H1 (cell line): Measurements from ENCODE around the gene SIRT6. TPM values are rescaled to one million over a fixed set of nuclear protein-coding genes. Genes with fewer than 3 reads are reported as not detected.
A peak's percentile ranks its signal among the peaks of the same experiment; 100 is the strongest.

Experiments used
- CTCF ChIA-PET: fragments of 300-600 bp; sonication (Branson Sonifier 250); formaldehyde crosslinking; loops from one replicate; lab custom pipeline; 2021; ENCODE audit not compliant: partially characterized antibody; lab: Charles Lee
- POLR2A ChIA-PET: fragments of 300-600 bp; sonication (Branson Sonifier 250); formaldehyde crosslinking; loops from one replicate; lab custom pipeline; 2021; ENCODE audit warnings: inconsistent platforms; ENCODE audit not compliant: partially characterized antibody; lab: Charles Lee
- DNase-seq, 2 experiments: peaks; one replicate each; pipeline versions ENCODE4 v3.0.0 to v3.0.0-alpha.2; 2010 to 2022; ENCODE audit warnings: low spot score in 2 of 2, low read depth in 1 of 2, mixed read lengths in 1 of 2
- FAIRE-seq: peaks from 2 replicates; lab custom pipeline; 2011; peaks lifted over from hg19 to GRCh38; lab: Jason Lieb, UNC
- H2AFZ ChIP-seq: 2 replicates; pipeline ENCODE4 v1.8.1; 2012; ENCODE audit warnings: low read length, inconsistent platforms
- H2AK5ac ChIP-seq: 2 replicates; pipeline ENCODE4 v1.6.1; 2013; ENCODE audit warnings: low read depth, low read length
- H2BK120ac ChIP-seq: replicated peaks from 2 replicates; pipeline ENCODE3; 2013; ENCODE audit warnings: low read depth, low read length, inconsistent platforms
- H2BK12ac ChIP-seq: 2 replicates; pipeline ENCODE4 v1.6.1; 2013; ENCODE audit warnings: low read depth, low read length
- H2BK15ac ChIP-seq: 2 replicates; pipeline ENCODE4 v1.6.1; 2013; ENCODE audit warnings: low read length
- H2BK20ac ChIP-seq: 2 replicates; pipeline ENCODE4 v1.6.1; 2013; ENCODE audit warnings: low read length
- H2BK5ac ChIP-seq: 2 replicates; pipeline ENCODE4 v1.6.1; 2013; ENCODE audit warnings: low read depth, low read length
- H3K14ac ChIP-seq: 2 replicates; pipeline ENCODE4 v1.6.1; 2013; ENCODE audit warnings: inconsistent platforms; ENCODE audit not compliant: insufficient read length
- H3K18ac ChIP-seq: 2 replicates; pipeline ENCODE4 v1.6.1; 2013; ENCODE audit warnings: low read length; ENCODE audit errors: extremely low read depth
- H3K23ac ChIP-seq: 2 replicates; pipeline ENCODE4 v1.6.1; 2013; ENCODE audit warnings: inconsistent platforms; ENCODE audit not compliant: insufficient read length
- H3K23me2 ChIP-seq: 2 replicates; pipeline ENCODE4 v1.6.1; 2013; ENCODE audit warnings: low read depth, low read length
- H3K27ac ChIP-seq: 2 replicates; pipeline ENCODE4 v1.6.1; 2011; ENCODE audit warnings: low read depth, low read length, inconsistent platforms
- H3K27me3 ChIP-seq, 4 experiments: replicated peaks in 1 of 4; 1 replicate in 1 of 4; 2 replicates in 3 of 4; pipeline versions ENCODE4 v1.6.1 to v1.8.1; 2011 to 2013; ENCODE audit warnings: low read length in 3 of 4, mild to moderate bottlenecking in 3 of 4, inconsistent platforms in 2 of 4, mixed read lengths in 2 of 4, moderate library complexity in 1 of 4; ENCODE audit not compliant: control insufficient read depth in 3 of 4, insufficient read depth in 3 of 4; ENCODE audit errors: extremely low read depth in 1 of 4
- H3K36me3 ChIP-seq, 4 experiments: 2 replicates each; pipeline versions ENCODE4 v1.6.1 to v1.8.1; 2011 to 2013; ENCODE audit warnings: mild to moderate bottlenecking in 4 of 4, low read length in 3 of 4, moderate library complexity in 2 of 4, control low read depth in 1 of 4, inconsistent platforms in 1 of 4; ENCODE audit not compliant: insufficient read depth in 4 of 4, control insufficient read depth in 2 of 4
- H3K4ac ChIP-seq: replicated peaks from 2 replicates; pipeline ENCODE3; 2013; ENCODE audit warnings: low read length, low read depth, mixed read lengths, inconsistent platforms; ENCODE audit not compliant: insufficient read length
- H3K4me1 ChIP-seq, 4 experiments: replicated peaks in 1 of 4; 1 replicate in 1 of 4; 2 replicates in 3 of 4; pipeline versions ENCODE4 v1.6.1 to v1.8.1; 2011 to 2013; ENCODE audit warnings: low read length in 3 of 4, inconsistent platforms in 2 of 4, mixed read lengths in 1 of 4; ENCODE audit not compliant: insufficient read depth in 4 of 4, control insufficient read depth in 3 of 4
- H3K4me2 ChIP-seq, 2 experiments: 2 replicates each; pipeline versions ENCODE4 v1.6.1 to v1.8.1; 2011 to 2013; ENCODE audit warnings: low read depth in 2 of 2, low read length in 2 of 2, control low read depth in 1 of 2, inconsistent platforms in 1 of 2, mild to moderate bottlenecking in 1 of 2; ENCODE audit not compliant: insufficient read depth in 1 of 2
- H3K4me3 ChIP-seq, 4 experiments: fragments of 200-600, 300-600 bp in 1 of 4; sonication (generic), shearing (Covaris generic), sonication (Bioruptor Twin) in 1 of 4; 2 replicates each; pipeline versions ENCODE4 v1.5.1 to v1.8.1; 2011 to 2016; ENCODE audit warnings: low read length in 4 of 4, low read depth in 3 of 4, control low read depth in 2 of 4, inconsistent platforms in 2 of 4, mild to moderate bottlenecking in 2 of 4, mixed read lengths in 1 of 4, moderate library complexity in 1 of 4; ENCODE audit not compliant: insufficient read depth in 2 of 4; ENCODE audit errors: extremely low read depth in 1 of 4
- H3K56ac ChIP-seq: replicated peaks from 2 replicates; pipeline ENCODE3; 2013; ENCODE audit warnings: low read depth, mild to moderate bottlenecking, mixed read lengths, low read length, inconsistent platforms; ENCODE audit not compliant: insufficient read length
- H3K79me1 ChIP-seq: 2 replicates; pipeline ENCODE4 v1.6.1; 2013; ENCODE audit warnings: low read depth, low read length, control low read depth
- H3K79me2 ChIP-seq, 2 experiments: 2 replicates each; pipeline versions ENCODE4 v1.6.1 to v1.8.1; 2012 to 2013; ENCODE audit warnings: low read length in 2 of 2, mild to moderate bottlenecking in 2 of 2, inconsistent platforms in 1 of 2; ENCODE audit not compliant: insufficient read depth in 2 of 2, control insufficient read depth in 1 of 2
- H3K9ac ChIP-seq, 4 experiments: replicated peaks in 1 of 4; 1 replicate in 1 of 4; 2 replicates in 3 of 4; pipeline versions ENCODE4 v1.6.1 to v1.8.1; 2011 to 2013; ENCODE audit warnings: low read depth in 3 of 4, low read length in 3 of 4, control low read depth in 2 of 4, mild to moderate bottlenecking in 2 of 4, moderate library complexity in 2 of 4, inconsistent platforms in 1 of 4; ENCODE audit errors: extremely low read depth in 1 of 4
- H3K9me3 ChIP-seq, 2 experiments: 2 replicates each; pipeline versions ENCODE4 v1.6.1 to v1.8.1; 2012 to 2013; ENCODE audit warnings: mild to moderate bottlenecking in 2 of 2, moderate library complexity in 2 of 2, control low read depth in 1 of 2, inconsistent platforms in 1 of 2, low read depth in 1 of 2, low read length in 1 of 2, mixed read lengths in 1 of 2; ENCODE audit not compliant: insufficient read depth in 2 of 2
- H4K20me1 ChIP-seq, 2 experiments: replicated peaks in 1 of 2; 2 replicates each; pipeline versions ENCODE3 to v1.8.1; 2011 to 2013; ENCODE audit warnings: inconsistent platforms in 2 of 2, low read length in 2 of 2, mild to moderate bottlenecking in 1 of 2; ENCODE audit not compliant: insufficient read depth in 2 of 2, control insufficient read depth in 1 of 2
- H4K5ac ChIP-seq: 2 replicates; pipeline ENCODE4 v1.6.1; 2013; ENCODE audit warnings: low read length, low read depth, mixed read lengths, inconsistent platforms; ENCODE audit not compliant: insufficient read length
- H4K8ac ChIP-seq: 2 replicates; pipeline ENCODE4 v1.8.0; 2013; ENCODE audit warnings: mild to moderate bottlenecking, moderate library complexity, low read length, inconsistent platforms; ENCODE audit not compliant: insufficient read depth; ENCODE audit errors: extremely low read depth
- H4K91ac ChIP-seq: replicated peaks from 2 replicates; pipeline ENCODE3; 2013; ENCODE audit warnings: low read length, mixed read lengths, inconsistent platforms; ENCODE audit not compliant: insufficient read length
- CBX5 ChIP-seq: fragments of 300-800, 300-1000 bp; sonication (generic); IDR thresholded peaks from 2 replicates; pipeline ENCODE4 v1.7.1; 2016; ENCODE audit warnings: antibody characterized with exemption, low read length, low read depth
- FOSL1 ChIP-seq: IDR thresholded peaks from 2 replicates; pipeline ENCODE4 v1.6.1; 2011; ENCODE audit warnings: mild to moderate bottlenecking, low read depth, low read length, moderate library complexity; ENCODE audit not compliant: insufficient read depth
- MAFK ChIP-seq: IDR thresholded peaks from 2 replicates; pipeline ENCODE4 v1.6.1; 2012; ENCODE audit warnings: low read depth, mild to moderate bottlenecking, improper control_type of control experiment, low read length
- NANOG ChIP-seq: IDR thresholded peaks from 2 replicates; pipeline ENCODE4 v1.6.1; 2011; ENCODE audit warnings: low read length, low read depth, mild to moderate bottlenecking, inconsistent platforms; ENCODE audit not compliant: insufficient read depth, poor library complexity, severe bottlenecking
- SIN3A ChIP-seq, 2 experiments: IDR thresholded peaks in 1 of 2; conservative IDR thresholded peaks in 1 of 2; 2 replicates each; pipeline ENCODE4 v1.6.1; 2011 to 2012; ENCODE audit warnings: low read length in 2 of 2, improper control_type of control experiment in 1 of 2, low read depth in 1 of 2, mild to moderate bottlenecking in 1 of 2
- SIRT6 ChIP-seq: IDR thresholded peaks from one replicate; pipeline ENCODE4 v1.7.1; 2012; ENCODE audit warnings: low read length, inconsistent platforms
- SP4 ChIP-seq: IDR thresholded peaks from 2 replicates; pipeline ENCODE4 v1.6.1; 2012; ENCODE audit warnings: low read length, inconsistent platforms
- SUZ12 ChIP-seq: fragments of 200-600 bp; sonication (generic); IDR thresholded peaks from 2 replicates; pipeline ENCODE4 v1.6.1; 2012; ENCODE audit warnings: mild to moderate bottlenecking, inconsistent platforms, low read length, moderate library complexity, mixed read lengths
- TAF7 ChIP-seq: optimal IDR thresholded peaks from 2 replicates; pipeline ENCODE3; 2011; ENCODE audit warnings: low read depth, mild to moderate bottlenecking, inconsistent platforms, low read length, moderate library complexity, borderline replicate concordance
- TBP ChIP-seq: IDR thresholded peaks from 2 replicates; pipeline ENCODE4 v1.6.1; 2011; ENCODE audit warnings: low read depth, low read length, improper control_type of control experiment
- USF2 ChIP-seq: IDR thresholded peaks from 2 replicates; pipeline ENCODE4 v1.6.1; 2011; ENCODE audit warnings: low read length, improper control_type of control experiment
- whole genome bisulfite sequencing, 2 experiments: shearing (Covaris generic) in 1 of 2; methylation state at CpG; one replicate each; pipeline versions ENCODE4 v1.1.6 to v1.1.7; 2013 to 2015; ENCODE audit warnings: low lambda C conversion rate in 2 of 2, mixed read lengths in 2 of 2, inconsistent platforms in 1 of 2, low coverage in 1 of 2, missing lambda C conversion rate in 1 of 2; ENCODE audit not compliant: insufficient replicate concordance in 2 of 2, insufficient coverage in 1 of 2, insufficient read length in 1 of 2; ENCODE audit errors: extremely low coverage in 1 of 2, missing lambda C conversion rate in 1 of 2; 5-methylcytosine and 5-hydroxymethylcytosine counted together
- polyA plus RNA-seq, 7 experiments: library from polyadenylated mRNA; depleted of rRNA in 3 of 7; stranded (reverse) in 5 of 7; unstranded in 2 of 7; fragments of >200 nt in 5 of 7; fragments of 200-250 nt in 2 of 7; gene quantifications; 1 replicate in 5 of 7; 2 replicates in 1 of 7; 4 replicates in 1 of 7; pipeline versions ENCODE4 v1.2.1 to v1.2.3, GENCODE V29; 2011 to 2013; ENCODE audit warnings: missing spikeins in 2 of 7, mixed read lengths in 2 of 7
- total RNA-seq: library from RNA; stranded (reverse); fragmentation: NEBNext Ultra II Directional; extraction: Animal tissue kit (Norgen Biotek cat#: 25700); gene quantifications from 2 replicates; pipeline ENCODE4 v1.2.1, GENCODE V29; 2021

The SIRT6 gene
- total and polyA plus RNA-seq, 2 of the 8 experiments (the other 6 are each of a cell fraction or from before 2014, with no cell fraction given), result 25.2 to 27.0 TPM

- no peaks in the 10 kb centered on the region for H3K23me2 ChIP-seq
- no peak overlapping the region; the same call in 1 of the 2 replicates for H2AFZ ChIP-seq
- ChIA-PET CTCF (interaction anchor here (4.1 to 8.5 kb wide), 2 partner anchors 13 to 14 kb away, joined by 27 to 79 read pairs; no protein-coding TSS in a partner anchor), POLR2A (interaction anchor here (1.1 kb wide), 1 partner anchor 84 kb away, joined by 3 read pairs; no protein-coding TSS in a partner anchor)
- DNase-seq (no peak), FAIRE-seq (no peak)
- H3K36me3 ChIP-seq, result no peaks in the 10 kb centered on the region
- WGBS, 2 experiments, result 92% methylated on average over 21 of the region's 21 CpGs; no CpG with 5 or more reads in 1 of the 2 experiments
- no peak overlapping the region for H4K91ac ChIP-seq
- no peak overlapping the region for H3K9ac ChIP-seq
- no peaks in the 10 kb centered on the region; a peak in 1 of 7 replicates for H3K4me1 ChIP-seq
- no peak overlapping the region for H3K4me2 ChIP-seq
- H3K27me3 ChIP-seq, result no peaks in the 10 kb centered on the region; a peak in 2 of 7 replicates
- no peak overlapping the region for H3K18ac ChIP-seq
- no peak overlapping the region for H3K23ac ChIP-seq
- H4K8ac ChIP-seq, result peak overlapping the region; percentile 84; the same call in 1 of the 2 replicates
- H2BK120ac ChIP-seq, result no peak overlapping the region
- no peak overlapping the region for H3K4me3 ChIP-seq
- H2BK15ac ChIP-seq, result peak overlapping the region; percentile 46; the same call in 1 of the 2 replicates
- H2BK20ac ChIP-seq, result no peak overlapping the region
- no peaks in the 10 kb centered on the region for H3K79me2 ChIP-seq
- no peak overlapping the region for H3K56ac ChIP-seq
- no peaks in the 10 kb centered on the region for H3K79me1 ChIP-seq
- no peaks in the 10 kb centered on the region for H3K9me3 ChIP-seq
- no peaks in the 10 kb centered on the region for H4K20me1 ChIP-seq
- H2BK5ac ChIP-seq, result no peak overlapping the region
- no peak overlapping the region for H3K14ac ChIP-seq
- no peak overlapping the region for H3K4ac ChIP-seq
- H4K5ac ChIP-seq, result no peak overlapping the region
- no peak overlapping the region for H2AK5ac ChIP-seq
- H3K27ac ChIP-seq, result no peak overlapping the region
- no peak overlapping the region for H2BK12ac ChIP-seq
- TF ChIP-seq FOSL1 (no peak), CBX5 (no peak), SIRT6 (no peak), TBP (no peak), SIN3A (conservative IDR thresholded peaks at IDR 0.05 in 1 of 2, IDR thresholded peaks at IDR 0.05 in 1 of 2; ENCODE audit: low read depth in 1 of 2, low read length in 2 of 2) (no peak), SUZ12 (no peak), SP4 (no peak), NANOG (no peak), TAF7 (no peak), MAFK (no peak), USF2 (no peak)
These were observed 27.6 kb downstream of the SIRT6 start for GRCh38 chr19:4154571-4155312.
